GM12873 (cell line): ENCODE results near the gene NUAK2.

Experiments
- TF ChIP-seq, protein P1 (sequence below): IDR thresholded peaks from 2 replicates; pipeline ENCODE4 v1.5.1; 2012; ENCODE audit warnings: low read depth, mild to moderate bottlenecking, moderate library complexity, low read length, control low read depth; ENCODE audit not compliant: insufficient read depth; ENCODE audit errors: missing control alignments

Gene NUAK2

DNA sequence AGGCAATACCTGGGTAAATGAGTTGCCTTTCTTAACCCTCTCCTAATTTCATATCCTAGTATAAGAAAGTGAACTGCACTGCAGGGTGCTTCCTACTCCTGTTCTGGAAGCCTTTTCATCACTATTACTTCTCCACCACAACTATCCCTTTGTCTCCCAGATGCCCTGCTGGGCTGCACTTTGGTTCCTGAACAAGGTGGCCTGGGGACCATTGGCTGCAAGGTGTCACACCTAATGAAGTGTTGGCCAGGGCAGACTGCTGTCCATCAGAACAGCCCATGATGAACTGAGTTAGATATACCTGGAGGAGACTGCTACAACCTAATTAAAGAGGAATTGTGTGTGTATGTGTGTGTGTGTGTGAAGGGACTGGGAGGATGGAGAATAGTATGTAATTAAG lies 37.0 kb upstream of the NUAK2 start:
- TF ChIP-seq, protein P1, sequence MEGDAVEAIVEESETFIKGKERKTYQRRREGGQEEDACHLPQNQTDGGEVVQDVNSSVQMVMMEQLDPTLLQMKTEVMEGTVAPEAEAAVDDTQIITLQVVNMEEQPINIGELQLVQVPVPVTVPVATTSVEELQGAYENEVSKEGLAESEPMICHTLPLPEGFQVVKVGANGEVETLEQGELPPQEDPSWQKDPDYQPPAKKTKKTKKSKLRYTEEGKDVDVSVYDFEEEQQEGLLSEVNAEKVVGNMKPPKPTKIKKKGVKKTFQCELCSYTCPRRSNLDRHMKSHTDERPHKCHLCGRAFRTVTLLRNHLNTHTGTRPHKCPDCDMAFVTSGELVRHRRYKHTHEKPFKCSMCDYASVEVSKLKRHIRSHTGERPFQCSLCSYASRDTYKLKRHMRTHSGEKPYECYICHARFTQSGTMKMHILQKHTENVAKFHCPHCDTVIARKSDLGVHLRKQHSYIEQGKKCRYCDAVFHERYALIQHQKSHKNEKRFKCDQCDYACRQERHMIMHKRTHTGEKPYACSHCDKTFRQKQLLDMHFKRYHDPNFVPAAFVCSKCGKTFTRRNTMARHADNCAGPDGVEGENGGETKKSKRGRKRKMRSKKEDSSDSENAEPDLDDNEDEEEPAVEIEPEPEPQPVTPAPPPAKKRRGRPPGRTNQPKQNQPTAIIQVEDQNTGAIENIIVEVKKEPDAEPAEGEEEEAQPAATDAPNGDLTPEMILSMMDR, result no peak

DNA sequence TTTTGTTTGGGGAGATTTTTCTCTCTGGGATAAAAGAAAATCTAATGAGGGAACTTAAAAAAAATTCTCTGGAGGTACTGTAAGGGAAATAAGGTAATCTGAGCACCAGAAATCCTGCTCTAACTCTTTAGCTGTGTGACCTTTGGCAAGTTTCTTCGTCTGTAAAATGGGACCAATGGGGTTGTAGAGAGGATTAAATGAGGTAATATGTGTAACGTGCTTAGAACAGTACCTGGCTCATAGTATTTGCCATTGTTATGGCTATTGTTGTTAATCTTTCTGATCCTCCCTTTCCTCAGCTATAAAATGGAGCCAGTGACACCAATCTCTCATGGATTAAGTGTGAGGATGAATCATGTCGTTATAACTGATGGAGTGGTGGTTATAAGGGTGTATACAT lies 36.0 kb upstream of the NUAK2 start:
- TF ChIP-seq, protein P1, result no peak

DNA sequence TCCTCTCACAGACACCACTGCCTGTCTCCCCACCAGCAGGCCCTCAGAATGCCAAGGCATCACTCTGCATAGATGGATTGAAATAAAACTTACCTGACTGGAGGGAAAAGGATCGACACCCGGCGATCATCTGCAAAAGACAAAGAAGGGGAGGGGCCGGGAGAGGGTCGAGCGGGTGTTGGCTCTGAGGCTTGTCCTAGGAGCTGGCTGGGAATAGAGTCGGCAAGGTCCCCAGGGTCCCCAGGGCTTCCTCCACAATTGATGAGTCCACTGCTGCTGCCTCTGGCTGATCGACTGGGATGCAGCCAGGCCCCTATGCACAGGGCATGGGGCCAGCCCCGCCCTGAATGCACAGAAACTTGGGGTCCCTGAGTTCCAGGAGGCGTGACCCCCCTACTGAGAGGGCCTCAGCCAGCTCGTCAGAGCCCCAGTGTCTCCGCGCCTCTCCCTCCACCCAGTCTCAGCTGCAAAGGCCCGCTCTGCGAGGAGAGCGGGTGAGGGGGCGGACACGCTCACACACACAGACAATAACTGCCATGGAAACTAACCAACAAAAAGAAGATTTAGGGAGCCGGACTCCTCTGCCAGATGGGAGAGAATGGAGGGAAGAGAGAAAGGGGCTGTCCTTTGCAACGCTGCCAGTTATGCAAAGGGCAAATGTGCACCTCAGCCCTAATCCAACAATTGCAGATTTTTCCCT lies 35.0 kb upstream of the NUAK2 start, which contains the start of gene KLHDC8A:
Gene KLHDC8A, minus strand, starts transcription at position 483 of the 700 bp plus-strand sequence. CDS start 13,318 bp downstream, outside the sequence.
- TF ChIP-seq, protein P1, result no peak

DNA sequence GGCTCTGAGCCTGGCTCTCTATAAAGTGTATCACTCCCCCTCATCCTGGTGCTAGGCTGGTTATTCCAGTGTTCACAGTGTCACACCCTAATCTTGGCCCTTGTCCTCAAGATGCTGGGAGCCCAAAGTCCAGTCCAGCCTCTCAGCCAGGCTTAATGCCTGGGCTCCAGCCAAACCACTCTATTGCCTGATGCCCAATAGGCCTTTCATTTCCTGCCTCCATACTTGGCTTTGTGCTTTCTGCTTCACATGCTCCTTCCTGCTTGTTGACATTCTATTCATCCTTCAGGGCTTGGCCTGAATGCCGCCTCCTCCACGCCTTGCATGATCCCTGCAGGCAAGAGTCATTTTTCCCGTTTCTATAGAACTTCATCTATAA lies 33.5 kb upstream of the NUAK2 start:
- TF ChIP-seq, protein P1, result no peak

DNA sequence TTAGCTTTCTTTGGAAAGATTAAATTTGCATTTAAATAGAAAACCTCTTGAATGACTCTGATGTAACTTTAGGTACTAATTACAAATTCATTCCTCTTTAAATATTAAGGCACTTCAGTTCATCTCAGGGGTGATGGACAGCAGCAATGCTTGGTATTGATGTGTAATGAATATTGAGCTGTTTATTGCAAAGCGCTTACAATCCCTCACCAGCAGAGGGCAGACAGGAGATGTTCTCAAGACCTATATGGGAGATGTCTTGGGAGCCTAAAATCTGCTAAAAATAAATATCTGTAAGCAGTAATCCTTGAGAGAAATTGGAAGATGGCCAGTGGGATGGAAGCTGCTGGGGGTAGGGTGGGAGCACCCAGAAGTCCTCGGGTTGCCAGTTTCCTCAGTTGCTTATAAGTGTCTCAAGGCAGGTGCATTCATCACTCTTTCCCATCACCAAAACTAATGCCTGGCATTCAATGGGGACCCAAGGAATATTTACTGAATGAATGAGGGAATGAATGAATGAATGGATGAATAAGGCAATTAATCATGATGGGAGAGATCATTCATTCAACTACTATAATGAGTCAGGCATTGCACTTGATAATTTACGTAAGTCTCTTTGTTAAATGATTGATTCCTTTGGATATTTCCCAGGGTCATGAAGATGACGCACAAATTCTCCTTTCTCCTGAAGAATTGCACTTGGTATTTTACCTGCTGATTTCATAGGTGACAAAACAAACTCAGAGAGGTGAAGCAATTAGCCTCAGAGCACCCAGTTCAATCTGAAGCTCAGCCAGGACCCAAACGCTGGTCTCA lies 32.9 kb upstream of the NUAK2 start:
- TF ChIP-seq, protein P1, result peak; percentile 83

DNA sequence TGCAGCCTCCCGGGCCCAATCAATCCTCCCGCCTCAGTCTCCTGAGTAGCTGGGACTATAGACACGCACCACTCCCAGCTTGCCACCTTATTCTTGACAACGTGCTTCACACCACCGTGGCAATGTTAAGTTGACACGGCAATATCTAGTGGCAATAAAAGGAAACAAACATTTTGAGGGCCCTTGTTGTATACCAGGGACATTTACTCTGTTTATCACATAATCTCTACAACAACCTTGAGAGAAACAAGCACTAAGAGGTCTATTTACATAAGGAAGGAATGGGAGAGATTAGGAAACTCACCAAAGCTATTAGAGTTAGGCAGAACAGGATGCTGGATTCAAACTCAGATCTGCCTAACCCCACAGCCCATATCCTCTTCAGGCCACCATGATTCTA lies 32.1 kb upstream of the NUAK2 start:
- TF ChIP-seq, protein P1, result no peak

DNA sequence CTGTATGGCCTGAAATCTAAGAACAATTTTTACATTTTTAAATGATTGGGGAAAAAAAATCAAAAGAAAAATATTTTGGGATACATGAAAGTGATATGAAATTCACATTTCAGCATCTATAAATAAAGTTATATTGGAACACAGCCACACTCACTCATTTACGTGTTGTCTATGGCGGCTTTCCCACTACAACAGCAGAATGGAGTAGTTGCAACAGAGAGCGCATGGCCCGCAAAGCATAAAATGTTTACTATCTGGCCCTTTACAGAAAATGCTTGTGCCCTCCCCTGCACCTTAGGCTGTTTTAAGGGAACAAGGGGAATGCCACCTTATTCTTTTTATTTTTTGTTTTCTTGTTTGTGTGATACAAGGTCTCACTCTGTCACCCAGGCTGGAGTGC lies 31.6 kb upstream of the NUAK2 start:
- TF ChIP-seq, protein P1, result no peak
